Measurements from ENCODE around the gene EIF3M.
"Not testable (repeated sequence)": the region's sequence is repeated elsewhere in the genome, so short reads cannot be mapped to it uniquely, and the experiment has no call there.

Gene EIF3M

DNA sequence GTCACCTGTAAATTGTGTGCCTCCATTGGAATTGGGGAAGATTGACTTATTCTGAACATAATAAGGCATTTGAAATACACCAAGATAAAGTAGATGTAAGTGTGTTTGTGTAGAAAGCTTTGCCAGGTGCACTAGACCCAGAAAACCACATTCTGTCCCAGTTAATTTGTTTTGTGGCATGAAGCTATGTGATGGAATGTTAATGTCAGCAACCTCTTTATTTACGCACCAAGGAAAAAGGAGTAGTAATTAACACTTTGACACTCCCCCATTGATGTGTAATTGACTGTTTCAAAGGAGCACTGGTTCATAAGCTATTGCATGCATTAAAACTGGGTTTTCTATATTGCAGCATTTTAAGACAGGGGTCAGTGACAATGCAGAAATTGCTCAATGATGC, 14.3 kb downstream of the EIF3M start:
- no peak for DNase-seq (ENCODE audit: low spot score)

DNA sequence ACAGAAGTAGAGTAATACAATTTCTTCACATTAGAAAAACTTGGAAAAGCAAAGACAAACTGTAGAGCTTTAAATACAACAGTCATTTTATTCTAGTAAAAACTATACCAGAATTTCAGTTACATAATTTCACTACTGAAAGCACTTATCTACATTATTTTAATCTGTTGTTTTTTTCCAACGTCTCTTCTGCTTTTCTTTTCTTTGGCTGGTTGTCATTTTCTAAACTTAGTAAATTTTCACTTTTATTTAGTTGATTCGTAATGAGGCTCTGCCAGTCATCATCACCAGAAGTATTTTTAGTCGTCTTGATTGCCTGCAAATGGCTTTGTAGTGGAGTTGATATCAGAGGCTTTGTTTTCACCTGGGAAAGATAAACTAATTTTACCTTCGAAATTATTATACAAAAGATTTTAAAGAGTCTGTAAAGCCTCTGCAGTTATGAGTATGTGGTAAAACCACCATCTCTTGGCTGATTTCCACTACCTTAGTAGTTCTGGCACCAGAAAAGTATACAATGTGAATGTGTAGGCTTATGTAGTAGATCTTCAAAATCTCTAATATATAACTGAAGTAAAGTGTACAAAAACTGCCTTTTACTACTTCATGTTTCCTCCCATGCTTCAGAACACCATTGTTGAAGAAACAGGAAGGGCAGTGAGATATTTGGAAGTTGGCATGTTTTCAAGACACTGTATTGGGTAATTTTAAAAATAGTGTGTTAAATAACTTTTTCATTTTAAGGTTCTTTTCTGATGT, 19.2 kb downstream of the EIF3M start:
- no peak for DNase-seq (ENCODE audit: low spot score)

DNA sequence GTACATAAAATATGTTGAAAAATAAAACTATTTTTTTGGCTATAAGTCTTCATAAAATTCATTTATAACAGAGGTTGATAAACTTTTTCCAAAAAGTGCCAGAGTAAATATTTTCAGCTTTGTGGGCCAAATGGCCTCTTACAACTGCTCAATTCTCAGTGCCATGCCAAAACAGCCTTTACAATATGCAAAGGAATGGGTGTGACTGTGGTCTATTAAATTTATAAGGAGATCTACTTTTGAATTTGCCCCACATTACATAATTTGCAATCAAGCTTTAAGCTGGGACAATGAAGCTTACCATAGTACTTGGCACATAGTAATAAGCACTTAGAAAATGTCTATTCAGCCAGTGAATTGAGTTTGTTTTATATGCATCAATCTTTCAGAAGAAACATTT, 22.6 kb downstream of the EIF3M start:
- DNase-seq (ENCODE audit: low spot score) = no peak

DNA sequence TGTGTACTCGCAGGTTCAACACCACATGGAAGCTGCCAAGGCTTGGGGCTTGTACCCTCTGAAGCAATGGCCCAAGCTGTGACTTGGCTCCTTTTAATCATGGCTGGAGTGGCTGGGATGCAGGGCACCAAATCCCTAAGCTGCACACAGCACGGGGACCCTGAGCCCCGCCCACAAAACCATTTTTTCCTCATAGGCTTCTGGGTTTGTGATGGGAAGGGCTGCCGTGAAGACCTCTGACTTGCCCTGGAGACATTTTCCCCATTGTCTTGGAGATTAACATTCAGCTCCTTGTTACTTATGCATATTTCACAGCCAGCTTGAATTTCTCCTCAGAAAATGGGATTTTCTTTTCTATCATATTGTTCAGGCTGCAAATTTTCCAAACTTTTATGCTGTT, 25.2 kb downstream of the EIF3M start:
- DNase-seq (ENCODE audit: low spot score) = not testable (repeated sequence)

DNA sequence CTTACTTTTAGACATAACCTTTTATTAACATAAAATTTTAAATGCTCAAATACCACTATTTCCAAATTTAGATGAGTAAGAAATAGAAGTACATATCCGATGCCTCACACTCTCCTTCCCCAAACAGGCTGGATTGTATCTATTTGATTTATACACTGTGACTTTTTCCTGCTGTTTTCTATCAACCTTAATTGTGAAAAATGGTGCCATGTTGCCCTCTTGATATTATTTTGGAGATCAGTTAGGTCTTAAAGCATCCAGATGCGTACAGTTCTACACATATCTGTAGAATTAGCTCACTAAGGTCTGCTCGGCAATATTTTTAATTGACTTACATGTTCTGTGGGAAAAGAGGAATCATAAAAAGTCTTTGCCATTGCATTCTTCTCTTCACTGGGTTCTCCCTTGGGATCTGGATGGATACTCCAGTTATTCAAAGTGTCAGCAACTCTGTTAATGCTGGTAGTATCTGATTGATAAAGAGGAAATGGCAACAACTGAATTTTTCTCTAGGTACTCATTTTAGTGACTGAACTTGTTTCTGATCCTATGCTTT, 27.2 kb downstream of the EIF3M start:
- DNase-seq (ENCODE audit: low spot score) = no peak

DNA sequence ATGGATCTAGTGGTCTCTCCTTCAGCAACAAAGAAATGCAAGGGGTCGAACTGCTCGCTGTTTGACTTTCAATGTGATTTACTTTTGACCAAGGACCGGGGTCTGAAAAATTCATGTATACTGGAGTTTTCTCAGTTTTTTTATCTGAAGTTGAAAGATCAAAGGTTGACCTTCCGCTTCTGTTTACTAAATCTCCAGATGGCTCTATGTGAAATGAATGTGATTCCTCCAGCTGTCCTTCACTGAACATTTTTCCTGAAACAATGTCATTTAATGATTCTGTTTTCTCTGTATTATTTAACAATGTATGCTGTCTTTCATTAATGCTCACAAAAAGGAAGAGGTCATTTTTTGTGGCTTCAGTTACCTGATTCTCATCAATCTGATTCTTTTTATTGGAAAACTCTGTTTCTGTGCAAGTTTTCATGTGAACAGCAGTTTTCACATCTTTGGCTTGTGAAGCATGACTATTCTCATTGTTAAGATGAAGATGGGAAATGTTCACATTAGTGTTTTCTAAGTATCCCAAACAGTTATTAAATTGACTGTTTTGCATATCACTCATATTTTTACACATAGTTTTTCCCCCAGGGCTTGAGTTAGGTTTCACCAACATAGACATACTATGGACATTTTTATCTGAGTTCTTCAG, 30.0 kb downstream of the EIF3M start:
- no peak for DNase-seq (ENCODE audit: low spot score)

DNA sequence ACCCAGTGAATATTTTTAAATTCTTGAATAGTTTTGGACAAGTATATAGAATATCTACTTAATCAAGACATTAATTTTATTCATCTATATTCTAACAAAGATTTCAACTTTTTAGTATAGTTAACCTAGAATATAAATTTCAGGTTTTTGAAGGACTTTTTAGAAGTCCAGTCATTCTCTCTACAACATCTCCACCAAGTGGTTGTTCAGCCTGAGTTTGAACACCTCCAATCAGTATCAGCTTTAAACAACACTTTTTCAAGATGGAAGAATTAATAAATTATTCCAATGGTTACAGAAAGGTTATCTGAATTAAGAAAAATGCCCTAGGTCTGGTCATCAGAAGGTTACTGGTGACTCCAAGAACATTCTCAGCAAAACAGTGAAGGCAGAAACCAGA, 31.8 kb downstream of the EIF3M start:
- no peak for DNase-seq (ENCODE audit: low spot score)

DNA sequence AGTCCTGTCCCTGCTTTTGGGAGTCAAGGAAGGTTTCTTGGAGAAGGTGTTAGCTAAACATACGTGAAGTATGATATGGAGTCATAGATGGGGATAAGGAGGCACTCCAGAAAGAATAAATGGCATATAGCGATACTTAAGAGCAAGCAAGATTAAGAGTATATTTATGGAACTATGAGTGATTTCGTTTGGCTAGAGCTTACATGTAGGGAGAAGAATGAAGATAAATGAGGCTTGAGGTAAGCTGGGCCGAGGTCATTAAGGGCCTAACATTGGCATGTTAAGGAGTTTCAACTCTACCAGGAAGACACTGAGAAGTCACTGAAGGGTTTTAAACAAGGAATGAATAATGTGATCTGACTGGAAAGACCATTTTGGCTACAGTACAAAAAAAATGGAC, 33.3 kb downstream of the EIF3M start:
- DNase-seq (ENCODE audit: low spot score) = no peak

DNA sequence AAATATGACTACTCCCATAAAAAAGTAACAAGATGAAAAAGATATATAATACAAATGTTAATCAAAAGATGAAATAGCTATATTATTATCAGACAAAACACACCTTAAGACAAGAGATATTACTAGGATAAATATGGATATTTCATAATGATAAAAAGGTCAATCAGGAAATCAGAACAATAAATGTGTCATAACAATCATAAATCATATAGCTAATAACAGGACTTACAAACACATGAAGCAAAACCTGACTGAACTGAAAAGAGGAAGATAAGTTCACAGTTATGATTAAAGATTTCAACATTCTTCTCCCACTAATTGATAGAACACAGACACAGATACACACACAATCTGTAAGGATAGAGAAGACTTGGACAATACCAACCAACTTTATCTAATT, 47.2 kb downstream of the EIF3M start:
- DNase-seq (ENCODE audit: low spot score) = no peak

DNA sequence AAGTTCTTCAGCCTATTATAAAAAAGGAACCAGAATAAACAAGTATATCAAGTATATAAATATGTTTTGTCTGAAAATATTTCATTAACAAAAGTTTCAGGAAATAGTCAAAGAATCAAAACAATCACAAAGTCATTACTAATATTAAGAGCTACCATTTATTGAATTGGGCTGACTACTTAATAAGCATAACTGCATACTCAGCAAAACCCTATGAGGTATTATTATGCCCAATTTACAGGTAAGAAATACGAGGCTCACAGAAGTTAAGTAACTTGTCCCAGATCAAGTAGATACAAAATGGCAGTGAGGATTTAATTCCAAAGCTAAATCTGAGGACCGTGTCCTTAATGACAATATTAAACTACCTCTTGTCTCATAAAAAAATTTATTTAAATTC, 52.2 kb downstream of the EIF3M start:
- no peak for DNase-seq (ENCODE audit: low spot score)

DNA sequence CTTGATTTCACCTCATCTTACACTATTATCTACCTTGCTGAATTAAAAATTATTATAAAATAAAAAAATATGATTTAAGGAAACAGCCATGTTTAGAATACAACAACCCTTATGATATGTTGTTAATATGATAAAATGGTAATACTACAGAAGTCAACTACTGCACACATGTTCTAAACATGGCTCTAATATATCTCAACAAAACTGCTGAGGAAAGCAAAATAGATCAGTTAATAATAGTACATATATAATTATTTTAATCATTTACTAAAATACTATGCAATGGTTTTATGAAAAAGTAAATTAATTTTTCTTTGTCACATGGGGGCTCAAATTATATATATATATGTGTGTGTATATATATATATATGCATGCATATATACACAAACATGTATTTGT, 57.7 kb downstream of the EIF3M start:
- DNase-seq (ENCODE audit: low spot score) = no peak

DNA sequence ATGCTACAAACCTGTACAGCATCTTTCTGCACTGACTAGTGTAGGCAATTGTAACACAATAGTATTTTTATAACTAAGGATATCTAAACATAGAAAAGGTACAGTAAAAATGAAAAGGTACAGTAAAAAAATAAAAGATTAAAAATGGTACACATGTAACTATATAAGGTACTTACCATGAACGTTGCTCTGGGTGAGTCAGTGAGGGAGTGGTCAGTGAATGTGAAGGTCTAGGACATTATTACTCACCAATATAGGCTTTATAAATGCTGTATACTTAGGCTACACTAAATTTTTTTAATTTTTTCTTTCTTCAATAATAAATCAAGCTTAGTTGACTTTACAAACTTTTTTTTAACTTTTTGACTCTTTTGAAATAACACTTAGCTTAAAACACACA, 59.9 kb downstream of the EIF3M start:
- peak; percentile 21 for DNase-seq (ENCODE audit: low spot score)
